Nephron (organoid): ENCODE measurements around the gene MDK.

ENCODE experiments used
- H3K27ac Mint-ChIP-seq, 3 experiments: 2 replicates each; pipeline ENCODE4 v1.8.0; 2020; ENCODE audit warnings: mixed read lengths in 3 of 3, mild to moderate bottlenecking in 2 of 3, moderate library complexity in 1 of 3
- H3K27me3 Mint-ChIP-seq: 2 replicates; pipeline ENCODE4 v1.8.0; 2021; ENCODE audit warnings: low read depth, mild to moderate bottlenecking, moderate library complexity, mixed read lengths
- H3K36me3 Mint-ChIP-seq: 2 replicates; pipeline ENCODE4 v1.8.0; 2020; ENCODE audit warnings: low read depth, mixed read lengths
- H3K4me1 Mint-ChIP-seq: 2 replicates; pipeline ENCODE4 v1.8.0; 2020; ENCODE audit warnings: mixed read lengths
- H3K4me3 Mint-ChIP-seq, 3 experiments: 2 replicates each; pipeline ENCODE4 v1.8.0; 2020; ENCODE audit warnings: mild to moderate bottlenecking in 3 of 3, mixed read lengths in 3 of 3, moderate library complexity in 2 of 3
- H3K9me3 Mint-ChIP-seq: 2 replicates; pipeline ENCODE4 v1.8.0; 2020; ENCODE audit warnings: mixed read lengths
- CTCF ChIP-seq, 3 experiments: fragments of 200-600 bp; sonication (generic); IDR thresholded peaks; one replicate each; pipeline ENCODE4 v1.5.0; 2021; ENCODE audit warnings: antibody characterized with exemption in 3 of 3; ENCODE audit not compliant: unreplicated experiment in 3 of 3

Gene MDK

GRCh38 chr11:46381048-46381818, at the start of gene MDK:
Gene MDK (plus strand): TSS chr11:46381669. CDS start chr11:46382058, 389 bp downstream.
- Mint-ChIP-seq H3K9me3 (no peaks in the 10 kb centered on the region), H3K27me3 (peaks cover 8% of the 10 kb centered on the region), H3K4me1 (no peaks in the 10 kb centered on the region), H3K4me3 (peak within 1 kb of the TSS; percentile 84 to 89 (median 86)), H3K27ac (peak within 1 kb of the TSS; percentile 48 to 87 (median 70)), H3K36me3 (peaks cover 22% of the 10 kb centered on the region)
- TF ChIP-seq CTCF (IDR thresholded peaks at IDR 0.05; ENCODE audit: unreplicated experiment in 3 of 3), result no peak

- no peaks in the 10 kb centered on the region for H3K36me3 Mint-ChIP-seq
- H3K27ac Mint-ChIP-seq, result peak overlapping the region in 1 of 3 experiments; percentile 54
- peak overlapping the region; percentile 67 to 78 (median 69) for H3K4me3 Mint-ChIP-seq
- no peak for TF ChIP-seq CTCF (IDR thresholded peaks at IDR 0.05; ENCODE audit: unreplicated experiment in 3 of 3)
- H3K27me3 Mint-ChIP-seq, result peaks cover 59% of the 10 kb centered on the region
- H3K9me3 Mint-ChIP-seq, result no peaks in the 10 kb centered on the region
- peaks cover 26% of the 10 kb centered on the region for H3K4me1 Mint-ChIP-seq
Measured at GRCh38 chr11:46332093-46332567, 49.3 kb upstream of the MDK start.

- peaks cover 59% of the 10 kb centered on the region for H3K27me3 Mint-ChIP-seq
- H3K4me1 Mint-ChIP-seq, result peaks cover 30% of the 10 kb centered on the region
- no peak for TF ChIP-seq CTCF (IDR thresholded peaks at IDR 0.05; ENCODE audit: unreplicated experiment in 3 of 3)
- H3K4me3 Mint-ChIP-seq, result peak overlapping the region; percentile 67 to 78 (median 69)
- no peaks in the 10 kb centered on the region for H3K36me3 Mint-ChIP-seq
- no peak overlapping the region for H3K27ac Mint-ChIP-seq
- H3K9me3 Mint-ChIP-seq, result no peaks in the 10 kb centered on the region
Measured at GRCh38 chr11:46332568-46333393, 48.7 kb upstream of the MDK start.

GRCh38 chr11:46333394-46333947, 48.0 kb upstream of the MDK start:
- TF ChIP-seq CTCF (IDR thresholded peaks at IDR 0.05; ENCODE audit: unreplicated experiment in 3 of 3), result no peak
- Mint-ChIP-seq H3K27ac (no peak overlapping the region), H3K9me3 (no peaks in the 10 kb centered on the region), H3K27me3 (peaks cover 59% of the 10 kb centered on the region), H3K4me3 (peak overlapping the region; percentile 66 to 79 (median 74)), H3K36me3 (no peaks in the 10 kb centered on the region), H3K4me1 (peaks cover 32% of the 10 kb centered on the region)

GRCh38 chr11:46334211-46334610, 47.3 kb upstream of the MDK start:
- H3K27me3 Mint-ChIP-seq, result peaks cover 65% of the 10 kb centered on the region
- H3K27ac Mint-ChIP-seq, result no peak overlapping the region
- no peak for TF ChIP-seq CTCF (IDR thresholded peaks at IDR 0.05; ENCODE audit: unreplicated experiment in 3 of 3)
- no peaks in the 10 kb centered on the region for H3K36me3 Mint-ChIP-seq
- no peaks in the 10 kb centered on the region for H3K9me3 Mint-ChIP-seq
- H3K4me1 Mint-ChIP-seq, result peaks cover 40% of the 10 kb centered on the region
- peak overlapping the region; percentile 25 to 46 (median 33) for H3K4me3 Mint-ChIP-seq
